ENCODE data around the gene SRGAP2.
A peak's percentile ranks its signal among the peaks of the same experiment; 100 is the strongest.
"Not testable (repeated sequence)": the region's sequence is repeated elsewhere in the genome, so short reads cannot be mapped to it uniquely, and the experiment has no call there.

SRGAP2 gene

DNA sequence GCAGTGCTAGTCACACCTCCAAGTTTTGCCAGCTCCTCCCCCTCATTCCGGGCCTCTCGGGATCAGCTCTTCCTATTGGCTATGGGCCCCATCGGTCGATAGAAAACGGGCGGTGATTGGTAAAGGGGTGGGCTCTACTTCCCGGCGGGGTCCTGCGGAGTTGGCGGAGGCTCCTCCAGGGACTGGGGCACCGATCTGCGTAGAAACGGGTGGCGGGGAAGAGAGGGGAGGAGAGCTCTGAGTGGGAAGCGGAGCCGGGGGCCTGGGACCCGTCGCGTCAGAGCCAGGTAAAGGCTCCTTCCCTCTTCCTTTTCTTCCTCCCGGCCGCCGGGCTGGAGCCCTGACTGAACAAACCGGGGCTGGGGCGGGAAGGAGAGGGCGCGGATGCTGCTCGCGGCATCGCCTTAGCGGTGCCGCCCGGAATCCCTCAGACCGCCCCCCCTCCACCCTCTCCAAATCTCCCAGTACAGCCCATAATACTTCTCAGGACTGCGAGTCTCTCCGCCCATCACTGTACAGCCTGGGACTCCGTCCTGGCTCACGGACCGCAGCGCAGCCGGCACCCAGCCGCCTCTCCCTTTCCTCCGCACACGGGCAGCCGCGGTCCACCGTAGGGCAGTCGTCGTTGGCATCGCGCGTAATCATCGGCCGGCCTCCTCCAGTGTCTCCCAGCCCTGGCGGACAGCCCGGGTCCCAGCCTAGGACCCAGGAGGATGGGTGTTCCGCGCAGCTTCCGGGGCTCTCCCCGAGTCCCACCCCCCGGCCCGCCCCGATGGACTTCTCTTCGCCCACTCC, at the start of gene SRGAP2:
Gene SRGAP2, plus strand, starts transcription at position 178 of the 795 bp plus-strand sequence. CDS start 2,430 bp downstream, outside the sequence.
- DNase-seq (ENCODE audit: low spot score): peak; percentile 49

DNA sequence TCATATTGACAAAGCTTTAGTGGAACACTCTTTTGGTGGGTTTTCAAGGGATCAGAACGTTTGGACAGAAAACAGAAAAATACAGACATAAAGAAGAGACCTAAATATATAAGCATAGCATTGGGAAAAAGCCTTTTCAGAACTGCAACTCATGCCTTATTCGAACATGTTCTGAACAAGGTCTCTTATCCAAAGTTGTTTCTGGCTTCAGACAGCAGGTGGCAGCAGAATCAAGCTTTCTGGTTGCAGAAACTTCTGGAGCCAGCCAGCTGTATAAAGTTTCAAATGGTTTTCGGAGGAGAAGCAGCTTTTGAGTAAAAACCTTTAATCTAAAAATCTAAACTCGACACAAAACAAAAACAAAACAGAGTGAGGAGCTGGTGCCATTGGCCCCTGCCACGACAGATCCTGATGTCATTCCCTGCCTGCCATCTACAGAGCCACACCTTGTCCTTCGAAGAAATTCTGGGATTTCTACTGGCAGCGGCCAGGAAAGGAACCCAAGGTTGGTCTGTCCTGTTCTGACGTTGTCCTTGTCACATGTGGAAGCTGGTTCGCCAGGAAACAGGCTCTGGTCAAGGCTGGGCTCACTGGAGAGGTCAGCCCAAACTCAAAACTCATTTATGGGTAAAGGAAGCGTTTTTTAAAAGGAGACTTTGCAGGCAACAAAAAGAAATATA, 35.9 kb upstream of the SRGAP2 start:
- DNase-seq (ENCODE audit: low spot score): not testable (repeated sequence)

GRCh38 chr1:206169794-206170193, 33.5 kb upstream of the SRGAP2 start:
- not testable (repeated sequence) for DNase-seq (ENCODE audit: low spot score)

- DNase-seq (ENCODE audit: low spot score): not testable (repeated sequence)
Measured at GRCh38 chr1:206173110-206173719, 30.1 kb upstream of the SRGAP2 start.

- DNase-seq (ENCODE audit: low spot score): peak; percentile 1
Measured at GRCh38 chr1:206174182-206174868, 29.0 kb upstream of the SRGAP2 start.

DNA sequence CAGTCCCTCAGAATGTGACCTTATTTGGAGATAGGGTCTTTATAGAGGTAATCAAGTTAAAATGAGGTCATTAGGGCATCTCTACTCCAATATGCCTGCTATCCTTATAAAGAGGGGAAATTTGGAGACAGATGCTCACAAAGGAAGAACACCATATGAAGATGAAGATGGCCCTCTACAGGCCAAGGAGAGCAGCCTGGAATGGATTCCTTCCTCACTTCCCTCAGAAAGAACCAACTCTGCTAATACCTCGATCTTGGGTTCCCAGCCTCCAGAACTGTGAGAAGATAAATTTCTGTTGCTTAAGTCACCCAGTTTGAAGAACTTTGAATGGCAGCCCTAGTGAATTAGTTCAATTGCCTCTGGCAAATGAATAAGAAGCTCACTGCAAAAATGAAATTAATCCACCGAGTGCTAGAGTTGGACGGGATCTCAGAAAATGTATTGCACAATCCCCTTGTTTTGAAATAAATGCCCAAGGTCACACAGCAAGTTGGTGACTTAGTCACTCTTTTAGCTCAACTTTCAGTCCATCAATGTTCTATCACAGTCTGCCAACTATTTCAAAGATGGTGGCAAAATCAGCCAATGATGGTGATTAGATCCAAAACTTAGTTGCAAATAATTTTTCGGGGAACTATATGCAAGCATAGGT, 27.8 kb upstream of the SRGAP2 start:
- peak; percentile 2 for DNase-seq (ENCODE audit: low spot score)

GRCh38 chr1:206176114-206176502, 27.2 kb upstream of the SRGAP2 start:
- not testable (repeated sequence) for DNase-seq (ENCODE audit: low spot score)

DNA sequence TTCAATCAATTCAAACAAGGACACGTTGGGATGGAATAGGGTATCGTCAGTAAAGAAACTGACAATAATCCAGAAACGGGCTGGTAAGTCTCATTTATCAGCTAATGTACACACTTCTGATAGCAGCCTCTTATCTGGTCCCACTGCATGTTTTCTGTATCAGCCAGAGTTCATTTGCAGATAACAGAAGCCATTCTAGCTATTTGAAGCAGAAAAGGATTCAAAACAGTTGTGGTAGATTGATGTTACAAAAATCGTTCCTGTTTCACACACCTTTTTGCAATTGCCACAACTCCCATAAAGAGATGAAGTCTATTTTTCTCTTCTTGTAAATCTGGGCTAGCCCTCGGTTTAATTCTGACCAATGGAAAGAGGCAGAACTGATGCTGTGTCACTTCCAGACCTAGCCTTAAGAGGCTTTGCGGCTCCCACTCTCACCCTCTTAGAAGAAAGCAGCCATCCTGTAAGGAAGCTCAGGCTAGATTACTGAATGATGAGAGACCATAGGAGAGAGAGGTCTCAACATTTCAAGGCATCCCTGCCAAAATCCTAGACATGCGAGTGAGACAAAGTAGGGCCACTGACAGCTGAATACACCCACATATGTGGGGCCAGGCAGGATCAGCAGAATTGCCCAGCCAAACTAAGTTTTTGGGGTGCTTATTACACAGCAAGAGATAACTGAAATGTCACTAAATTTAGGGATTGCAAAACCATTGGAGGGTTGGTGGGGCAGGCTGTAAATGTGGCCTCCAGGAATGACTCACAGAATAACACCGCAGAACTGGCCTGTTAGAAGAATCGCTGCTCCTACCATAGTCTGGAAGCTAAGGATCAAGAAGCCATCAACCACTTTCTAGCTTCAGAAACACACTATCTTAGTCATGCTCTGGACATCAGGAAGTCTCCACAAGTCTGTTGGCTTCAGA, 25.0 kb upstream of the SRGAP2 start:
- peak; percentile 1 for DNase-seq (ENCODE audit: low spot score)

DNA sequence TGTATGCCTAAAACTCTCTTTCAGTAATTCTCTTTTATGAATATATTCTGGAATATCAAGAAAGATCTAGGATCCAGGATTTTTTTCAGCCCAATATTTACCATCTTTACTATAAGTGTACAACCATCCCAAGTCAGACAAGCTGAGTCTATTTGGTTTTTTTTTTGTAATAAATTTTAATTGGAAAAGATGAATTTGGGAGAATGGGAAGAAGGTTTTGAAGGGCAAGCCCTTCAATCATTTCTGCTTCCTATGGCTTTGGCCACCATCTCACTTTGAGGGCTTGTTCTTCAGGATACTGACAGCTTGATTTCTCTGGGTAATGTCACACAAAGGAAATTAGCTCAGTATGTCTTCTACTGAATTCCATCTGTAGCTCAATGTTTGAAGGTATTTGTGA, 23.7 kb upstream of the SRGAP2 start:
- not testable (repeated sequence) for DNase-seq (ENCODE audit: low spot score)

DNA sequence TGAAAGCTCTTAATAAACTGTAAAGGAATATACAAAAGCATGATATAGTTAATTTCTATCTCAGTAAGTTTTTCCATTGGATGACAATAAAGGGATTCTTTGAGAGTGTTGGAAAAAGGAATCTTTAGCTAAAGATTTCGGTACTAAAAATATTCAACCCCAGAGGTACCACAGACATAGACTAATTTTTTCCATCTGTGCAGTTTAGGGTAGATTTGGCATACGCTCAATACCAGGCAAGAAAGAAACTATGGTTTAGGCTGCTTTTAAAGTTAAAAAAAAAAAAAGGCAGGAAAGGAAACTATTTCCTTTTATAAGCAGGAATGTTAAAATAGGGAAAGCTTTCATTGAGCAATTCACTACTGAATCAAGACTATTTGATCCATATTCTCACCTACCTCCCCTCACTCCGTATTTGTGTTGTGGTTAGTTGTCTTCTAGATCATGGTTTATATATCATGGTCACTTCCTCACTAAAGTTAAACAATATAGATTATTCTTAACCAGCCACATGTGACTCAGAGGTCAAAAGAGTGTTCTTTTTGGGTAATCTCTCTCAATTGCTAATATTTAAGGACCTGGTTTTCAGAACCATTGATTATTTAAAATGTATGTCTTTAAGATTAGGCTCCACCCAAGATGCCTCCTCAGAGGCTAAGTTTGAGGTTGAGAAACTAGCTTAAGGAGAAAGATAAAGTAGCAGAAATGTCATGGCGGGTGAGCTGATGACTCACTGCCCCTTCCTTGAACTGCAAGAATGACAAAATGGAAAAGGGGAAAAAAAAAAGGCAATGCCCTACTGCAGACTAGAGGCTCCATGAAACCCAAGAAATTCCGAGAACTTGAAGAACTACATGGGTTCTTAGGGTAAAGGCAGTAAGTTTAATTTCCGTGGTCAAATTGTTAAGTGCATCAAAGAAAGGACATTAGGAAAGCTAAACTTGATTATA, 20.7 kb upstream of the SRGAP2 start:
- DNase-seq (ENCODE audit: low spot score): peak; percentile 0

GRCh38 chr1:206183788-206184187, 19.6 kb upstream of the SRGAP2 start:
- DNase-seq (ENCODE audit: low spot score): not testable (repeated sequence)

DNA sequence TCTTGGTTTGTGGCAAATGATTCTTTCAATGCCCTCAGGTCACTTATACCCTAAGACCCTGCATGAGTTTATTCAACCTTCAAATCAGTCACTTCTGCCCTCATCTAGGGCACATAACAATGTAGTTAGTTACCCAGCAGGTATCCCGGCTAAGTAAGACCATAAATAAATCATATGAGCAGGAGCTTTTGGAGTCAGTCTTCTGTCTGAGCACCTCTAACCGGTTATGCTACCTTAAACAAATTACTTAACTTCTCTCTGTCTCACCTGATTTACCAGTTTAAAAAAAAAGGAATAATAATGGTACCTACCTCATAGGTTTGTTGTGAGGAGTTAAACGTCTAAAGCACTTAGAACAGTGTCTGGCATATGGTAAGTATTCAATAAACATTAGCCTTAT, 17.6 kb upstream of the SRGAP2 start:
- not testable (repeated sequence) for DNase-seq (ENCODE audit: low spot score)

DNA sequence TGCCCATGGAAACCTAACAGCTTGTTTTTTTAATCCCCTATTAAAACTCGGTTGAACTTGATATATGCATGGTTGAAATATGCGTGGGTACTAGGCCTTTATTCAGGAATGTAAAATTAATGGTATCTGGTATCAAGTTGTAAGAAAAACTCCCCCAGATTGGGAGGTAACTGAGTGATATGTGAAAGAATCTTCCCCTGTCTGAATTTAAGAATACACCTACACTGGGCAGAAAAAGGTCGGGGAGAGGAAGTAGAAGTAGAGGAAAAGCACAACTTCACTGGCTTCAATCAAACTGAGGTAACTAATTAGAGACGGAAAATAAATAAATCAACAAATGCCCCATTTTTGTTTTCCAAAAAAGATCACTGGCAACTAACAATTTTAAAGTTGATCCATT, 16.5 kb upstream of the SRGAP2 start:
- not testable (repeated sequence) for DNase-seq (ENCODE audit: low spot score)

DNA sequence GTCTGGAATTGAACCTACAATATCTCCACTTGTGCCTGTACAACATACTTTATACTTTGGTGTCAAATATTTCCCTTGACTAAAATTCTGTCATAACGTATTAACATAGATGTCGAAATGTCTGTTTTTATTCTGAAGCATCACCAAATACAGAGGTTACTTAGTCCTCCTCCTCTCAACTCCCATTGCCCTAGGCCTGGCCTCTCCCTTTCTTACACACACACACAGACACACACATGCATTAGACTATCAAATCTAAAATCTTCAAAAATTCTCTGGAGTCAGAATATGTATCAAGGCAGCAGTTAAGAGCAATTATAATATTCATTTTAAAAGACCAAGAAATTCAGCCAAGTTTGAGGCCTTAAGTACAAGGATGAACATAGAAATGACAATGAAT, 8.2 kb upstream of the SRGAP2 start:
- DNase-seq (ENCODE audit: low spot score): not testable (repeated sequence)

GRCh38 chr1:206196748-206197424, 6.5 kb upstream of the SRGAP2 start:
- not testable (repeated sequence) for DNase-seq (ENCODE audit: low spot score)

- DNase-seq (ENCODE audit: low spot score): peak; percentile 100
Measured at GRCh38 chr1:206202789-206203363, 465 bp upstream of the SRGAP2 start, which contains the start of gene FAM72A. TSS of gene FAM72A (minus strand) at chr1:206202839. CDS start at chr1:206202025, 814 bp downstream.

GRCh38 chr1:206204159-206204511, 794 bp downstream of the SRGAP2 start:
- not testable (repeated sequence) for DNase-seq (ENCODE audit: low spot score)

DNA sequence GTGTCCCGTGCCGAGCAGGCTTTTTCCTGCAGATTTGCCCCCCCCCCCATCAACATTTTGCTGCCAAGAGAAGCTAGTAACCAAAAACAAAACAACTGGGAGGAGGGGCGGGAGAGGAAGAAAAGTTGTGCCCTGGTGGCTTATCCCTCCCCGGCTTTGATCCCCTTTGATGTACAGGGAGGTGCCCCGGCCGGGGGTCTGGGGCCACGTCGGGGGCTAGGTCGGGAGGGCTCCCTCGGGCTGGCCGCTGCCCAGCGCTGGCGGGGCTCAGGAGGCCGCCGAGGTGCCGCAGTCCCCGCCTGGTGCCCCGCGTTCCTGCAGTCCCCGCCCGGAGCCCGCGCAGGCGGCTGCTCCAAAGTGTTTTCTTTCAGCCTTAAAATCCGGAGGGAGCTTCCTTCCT, 1.5 kb downstream of the SRGAP2 start:
- DNase-seq (ENCODE audit: low spot score): peak; percentile 1

Data from kidney tubule cell (primary cell).